PC-3 (cell line): Measurements from ENCODE around the gene NLRP1. TPM values are rescaled to one million over a fixed set of nuclear protein-coding genes. Genes with fewer than 3 reads are reported as not detected.

Experiments
- ATAC-seq: fragments of 200-7000 bp; cut with Tn5 transposase; 2 replicates; pipeline ENCODE4 v1.9.1; 2020; ENCODE audit warnings: mild to moderate bottlenecking, moderate library complexity
- BruUV-seq: library from RNA; stranded (reverse); fragments of 400-500 nt; replicated peaks from 2 replicates; lab custom pipeline; 2021; lab: Mats Ljungman, UMichigan
- CTCF ChIA-PET: fragments of 300-600 bp; sonication (Branson Sonifier 250); formaldehyde crosslinking; loops from one replicate; lab custom pipeline; 2022; ENCODE audit warnings: antibody characterized with exemption; lab: Charles Lee
- POLR2A ChIA-PET: fragments of 300-600 bp; sonication (Branson Sonifier 250); formaldehyde crosslinking; loops from one replicate; lab custom pipeline; 2022; ENCODE audit warnings: antibody characterized with exemption; ENCODE audit not compliant: unreplicated experiment; lab: Charles Lee
- DNase-seq: peaks from one replicate; pipeline ENCODE4 v3.0.0-alpha.2; 2015
- H2AFZ ChIP-seq: fragments of 300-600 bp; sonication (generic); 2 replicates; pipeline ENCODE4 v1.6.0; 2016; ENCODE audit warnings: antibody characterized with exemption, low read length
- H3F3A ChIP-seq: fragments of 300-600 bp; sonication (generic); one replicate; pipeline ENCODE4 v1.6.0; 2017; ENCODE audit warnings: antibody characterized with exemption, low read length, control low read depth, mild to moderate bottlenecking; ENCODE audit not compliant: unreplicated experiment
- H3K27ac ChIP-seq: fragments of 300-600 bp; sonication (generic); 2 replicates; pipeline ENCODE4 v1.5.1; 2016; ENCODE audit warnings: mild to moderate bottlenecking, low read length
- H3K27me3 ChIP-seq: fragments of 300-600 bp; sonication (generic); 2 replicates; pipeline ENCODE4 v1.6.1; 2016; ENCODE audit warnings: low read length, mixed read lengths
- H3K36me3 ChIP-seq: fragments of 300-600 bp; sonication (generic); 2 replicates; pipeline ENCODE4 v1.6.1; 2016; ENCODE audit warnings: low read depth, mixed run types, low read length, mixed read lengths
- H3K4me1 ChIP-seq: fragments of 300-600 bp; sonication (generic); 2 replicates; pipeline ENCODE4 v1.5.1; 2016; ENCODE audit warnings: low read length; ENCODE audit not compliant: insufficient read depth
- H3K4me2 ChIP-seq: fragments of 300-600 bp; sonication (generic); 2 replicates; pipeline ENCODE4 v1.6.0; 2016; ENCODE audit warnings: low read length
- H3K4me3 ChIP-seq: fragments of 300-600 bp; sonication (generic); 2 replicates; pipeline ENCODE4 v1.5.1; 2016; ENCODE audit warnings: mild to moderate bottlenecking, low read length, mixed read lengths
- H3K79me2 ChIP-seq: fragments of 300-600 bp; sonication (generic); 2 replicates; pipeline ENCODE4 v1.6.1; 2017; ENCODE audit warnings: low read length, mixed read lengths
- H3K9ac ChIP-seq: fragments of 300-600 bp; sonication (generic); 2 replicates; pipeline ENCODE4 v1.6.0; 2016; ENCODE audit warnings: mild to moderate bottlenecking, low read length
- H3K9me2 ChIP-seq: fragments of 300-600 bp; sonication (generic); replicated peaks from 2 replicates; pipeline ENCODE4 v1.6.1; 2016; ENCODE audit warnings: mixed run types, low read length, mixed read lengths
- H3K9me3 ChIP-seq: fragments of 300-600 bp; sonication (generic); 2 replicates; pipeline ENCODE4 v1.6.1; 2016; ENCODE audit warnings: low read length, mixed read lengths
- H4K20me1 ChIP-seq: fragments of 300-600 bp; sonication (generic); 2 replicates; pipeline ENCODE4 v1.6.1; 2016; ENCODE audit warnings: low read length, mixed read lengths
- CTCF ChIP-seq: fragments of 300-600 bp; sonication (generic); conservative IDR thresholded peaks from 2 replicates; pipeline ENCODE4 v1.5.1; 2017; ENCODE audit warnings: antibody characterized with exemption, low read depth, mild to moderate bottlenecking, low read length
- EZH2 ChIP-seq: fragments of 300-600 bp; sonication (generic); IDR thresholded peaks from one replicate; pipeline ENCODE4 v1.6.1; 2017; ENCODE audit warnings: antibody characterized with exemption, mild to moderate bottlenecking, low read length; ENCODE audit not compliant: unreplicated experiment
- EZH2phosphoT487 ChIP-seq: fragments of 300-600 bp; sonication (generic); IDR thresholded peaks from 2 replicates; pipeline ENCODE4 v1.6.1; 2018; ENCODE audit warnings: mild to moderate bottlenecking, antibody characterized with exemption, low read length, borderline replicate concordance
- intact Hi-C: fragments of 100-400 bp; cut with micrococcal nuclease; formaldehyde crosslinking; loops from 2 replicates; pipeline ENCODE4 v1.9.0; 2023
- total RNA-seq: library from RNA; depleted of rRNA; stranded (reverse); fragments of >200 nt; gene quantifications from 2 replicates; pipeline ENCODE4 v1.2.3, GENCODE V29; 2014

Gene NLRP1
- total RNA-seq, 1 experiment from 2014 or later: 1.8 TPM

GRCh38 chr17:5500589-5501391, 83.5 kb downstream of the NLRP1 start:
- ATAC-seq (peak; percentile 75), DNase-seq (peak; percentile 54)
- Histone ChIP-seq H3K4me2 (peak overlapping the region; percentile 84), H3K4me1 (no peaks in the 10 kb centered on the region; the same call in 1 of the 2 replicates), H3F3A (no peaks in the 10 kb centered on the region), H3K36me3 (no peaks in the 10 kb centered on the region), H3K27ac (no peak overlapping the region), H4K20me1 (no peaks in the 10 kb centered on the region), H3K9me2 (no peaks in the 10 kb centered on the region), H3K79me2 (no peaks in the 10 kb centered on the region), H3K9ac (no peak overlapping the region), H3K27me3 (peaks cover 7% of the 10 kb centered on the region), H2AFZ (peak overlapping the region; percentile 79; the same call in 1 of the 2 replicates), H3K4me3 (peak overlapping the region; percentile 66), H3K9me3 (no peaks in the 10 kb centered on the region)
- intact Hi-C loops: loop anchor here (1.0 kb wide), 1 partner anchor 13 kb away; no protein-coding TSS in a partner anchor
- ChIA-PET CTCF (no interaction called here), POLR2A (no interaction called here)
- TF ChIP-seq EZH2 (no peak), EZH2phosphoT487 (no peak), CTCF (no peak)
- no TSS peak for BruUV-seq

- Histone ChIP-seq H3K4me3 (peak overlapping the region; percentile 66), H3K9ac (no peak overlapping the region), H3F3A (no peaks in the 10 kb centered on the region), H3K27ac (no peak overlapping the region), H3K4me2 (peak overlapping the region; percentile 84), H3K9me3 (no peaks in the 10 kb centered on the region), H3K9me2 (no peaks in the 10 kb centered on the region), H4K20me1 (no peaks in the 10 kb centered on the region), H3K36me3 (no peaks in the 10 kb centered on the region), H3K27me3 (peaks cover 7% of the 10 kb centered on the region), H3K4me1 (no peaks in the 10 kb centered on the region; the same call in 1 of the 2 replicates), H2AFZ (peak overlapping the region; percentile 79; the same call in 1 of the 2 replicates), H3K79me2 (no peaks in the 10 kb centered on the region)
- intact Hi-C loops: loop anchor here (1.0 kb wide), 1 partner anchor 13 kb away; no protein-coding TSS in a partner anchor
- POLR2A ChIA-PET: no interaction called here
- no peak for TF ChIP-seq EZH2phosphoT487
- no peak for TF ChIP-seq EZH2
- TF ChIP-seq CTCF: no peak
- ATAC-seq (no peak; the same call in 1 of the 2 replicates), DNase-seq (no peak)
- CTCF ChIA-PET: no interaction called here
- BruUV-seq: no TSS peak
These were observed 84.1 kb downstream of the NLRP1 start for GRCh38 chr17:5500247-5500588.
